OCI-LY7 (cell line): ENCODE measurements around the gene ACIN1. TPM values are rescaled to one million over a fixed set of nuclear protein-coding genes. Genes with fewer than 3 reads are reported as not detected.

Experiments used
- BruUV-seq: library from RNA; stranded (reverse); fragments of 400-500 nt; replicated peaks from 2 replicates; lab custom pipeline; 2021; lab: Mats Ljungman, UMichigan
- CTCF ChIA-PET: fragments of 300-600 bp; sonication (Branson Sonifier 250); formaldehyde crosslinking; loops from one replicate; lab custom pipeline; 2022; ENCODE audit warnings: antibody characterized with exemption; ENCODE audit not compliant: unreplicated experiment; lab: Charles Lee
- POLR2A ChIA-PET: fragments of 300-600 bp; sonication (Branson Sonifier 250); formaldehyde crosslinking; loops from one replicate; lab custom pipeline; 2022; ENCODE audit warnings: antibody characterized with exemption; lab: Charles Lee
- DNase-seq: peaks from one replicate; pipeline ENCODE4 v3.0.0-alpha.2; 2015; ENCODE audit warnings: low spot score
- H2AFZ ChIP-seq: fragments of 200-600 bp; sonication (generic), shearing (Covaris generic); 2 replicates; pipeline ENCODE4 v1.6.1; 2014; ENCODE audit warnings: mild to moderate bottlenecking, antibody characterized with exemption, low read length, moderate library complexity
- H3K27ac ChIP-seq: fragments of 200-600 bp; sonication (generic); 2 replicates; pipeline ENCODE4 v1.5.1; 2014; ENCODE audit warnings: mixed run types, low read depth, mild to moderate bottlenecking, moderate library complexity, low read length, inconsistent platforms; ENCODE audit not compliant: poor library complexity, severe bottlenecking
- H3K36me3 ChIP-seq: fragments of 200-600 bp; sonication (generic); 2 replicates; pipeline ENCODE4 v1.6.1; 2014; ENCODE audit warnings: mild to moderate bottlenecking, antibody characterized with exemption, low read length, moderate library complexity, mixed read lengths; ENCODE audit not compliant: insufficient read depth
- H3K4me1 ChIP-seq: fragments of 200-600 bp; sonication (generic); 2 replicates; pipeline ENCODE4 v1.5.1; 2014; ENCODE audit warnings: mild to moderate bottlenecking, low read length; ENCODE audit not compliant: insufficient read depth, poor library complexity, severe bottlenecking
- H3K4me2 ChIP-seq: fragments of 200-600 bp; sonication (generic); 2 replicates; pipeline ENCODE4 v1.6.1; 2014; ENCODE audit warnings: mild to moderate bottlenecking, low read length
- H3K4me3 ChIP-seq: fragments of 200-600 bp; sonication (generic); 2 replicates; pipeline ENCODE4 v1.5.1; 2014; ENCODE audit warnings: mild to moderate bottlenecking, low read depth, low read length; ENCODE audit not compliant: poor library complexity, severe bottlenecking
- H3K79me2 ChIP-seq: fragments of 200-600 bp; sonication (generic); 2 replicates; pipeline ENCODE4 v1.6.1; 2016; ENCODE audit warnings: low read depth, mild to moderate bottlenecking, low read length, moderate library complexity, mixed read lengths; ENCODE audit not compliant: insufficient read depth
- H3K9me2 ChIP-seq: fragments of 200-600 bp; sonication (generic); 2 replicates; pipeline ENCODE4 v1.6.1; 2016; ENCODE audit warnings: mild to moderate bottlenecking, low read length, mixed read lengths; ENCODE audit not compliant: insufficient read depth
- H3K9me3 ChIP-seq: fragments of 200-600 bp; sonication (generic); 2 replicates; pipeline ENCODE4 v1.6.1; 2014; ENCODE audit warnings: mild to moderate bottlenecking, mixed run types, low read length, mixed read lengths
- H4K20me1 ChIP-seq: fragments of 200-600 bp; sonication (generic); 2 replicates; pipeline ENCODE4 v1.6.1; 2014; ENCODE audit warnings: mild to moderate bottlenecking, antibody characterized with exemption, low read length, moderate library complexity, mixed read lengths; ENCODE audit not compliant: insufficient read depth
- EZH2phosphoT487 ChIP-seq: fragments of 200-600 bp; sonication (generic); IDR thresholded peaks from 2 replicates; pipeline ENCODE4 v1.6.1; 2018; ENCODE audit warnings: low read depth, borderline replicate concordance, mild to moderate bottlenecking, mixed run types, antibody characterized with exemption, low read length, moderate library complexity, mixed read lengths
- intact Hi-C: fragments of 100-400 bp; cut with micrococcal nuclease; formaldehyde crosslinking; loops from one replicate; pipeline ENCODE4 v1.10.0; 2022; ENCODE audit not compliant: unreplicated experiment
- total RNA-seq, 2 experiments: library from RNA; depleted of rRNA in 1 of 2; stranded (reverse); fragments of >200 nt in 1 of 2; shearing (Covaris generic) in 1 of 2; gene quantifications; 2 replicates each; pipeline ENCODE4 v1.2.3, GENCODE V29; 2014 to 2022
- TF ChIP-seq, protein P1 (sequence below): fragments of 200-600 bp; sonication (generic); conservative IDR thresholded peaks from 2 replicates; pipeline ENCODE4 v1.5.1; 2014; ENCODE audit warnings: mild to moderate bottlenecking, antibody characterized with exemption, low read length, moderate library complexity, mixed read lengths

Gene ACIN1
- total RNA-seq, 2 experiments from 2014 or later = 107 to 206 TPM

DNA sequence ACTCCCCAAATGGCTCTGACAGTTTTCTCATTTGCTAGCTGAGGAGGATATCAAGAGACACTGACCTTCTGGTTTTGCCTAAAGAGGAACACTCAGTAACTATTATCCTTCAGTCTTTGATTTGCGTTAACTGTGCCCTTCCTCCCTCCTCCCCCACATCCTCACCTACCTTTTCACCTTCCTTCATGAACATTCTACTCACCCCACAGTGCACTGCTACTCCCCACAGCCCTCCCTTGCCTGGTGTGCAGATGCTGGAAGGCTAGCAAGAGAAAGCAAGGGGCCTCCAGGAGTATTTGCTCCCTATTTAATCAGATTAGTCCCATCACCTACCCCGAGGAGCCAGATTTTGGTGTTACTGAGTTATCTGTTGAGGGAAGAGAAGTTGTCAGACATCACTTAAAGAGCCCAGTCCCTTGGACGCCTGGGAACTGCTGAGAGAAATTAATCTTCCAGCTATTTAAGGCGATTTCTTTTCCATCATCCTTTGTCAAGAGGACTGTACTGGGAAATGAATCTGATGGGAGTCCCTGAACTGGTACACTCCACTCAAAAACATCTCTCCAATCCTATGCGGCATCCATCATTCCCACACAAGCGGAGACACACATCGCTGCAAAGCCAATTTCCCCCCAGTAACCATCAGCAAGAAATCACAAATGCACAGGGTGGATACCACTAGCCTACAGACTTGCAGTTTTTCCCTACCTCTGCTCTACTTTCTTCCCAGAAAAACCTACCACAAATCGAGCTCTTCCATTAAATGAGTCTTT lies 71.7 kb downstream of the ACIN1 start:
- Histone ChIP-seq H2AFZ (no peak overlapping the region), H3K36me3 (peaks cover 29% of the 10 kb centered on the region), H3K79me2 (peaks cover 1% of the 10 kb centered on the region; the same call in 1 of the 2 replicates), H3K9me3 (no peaks in the 10 kb centered on the region), H4K20me1 (no peaks in the 10 kb centered on the region), H3K4me2 (no peak overlapping the region), H3K27ac (no peak overlapping the region), H3K4me1 (no peaks in the 10 kb centered on the region), H3K4me3 (no peak overlapping the region), H3K9me2 (no peaks in the 10 kb centered on the region)
- BruUV-seq = no TSS peak
- ChIA-PET CTCF (no interaction called here), POLR2A (interaction anchor here (0.6 to 1.9 kb wide), 9 partner anchors 11 to 459 kb away, joined by 3 to 9 read pairs (median 3); partner anchors contain the start of gene PSMB5)
- DNase-seq = no peak
- intact Hi-C loops = no loop called here
- no peak for TF ChIP-seq EZH2phosphoT487
- TF ChIP-seq, protein P1, sequence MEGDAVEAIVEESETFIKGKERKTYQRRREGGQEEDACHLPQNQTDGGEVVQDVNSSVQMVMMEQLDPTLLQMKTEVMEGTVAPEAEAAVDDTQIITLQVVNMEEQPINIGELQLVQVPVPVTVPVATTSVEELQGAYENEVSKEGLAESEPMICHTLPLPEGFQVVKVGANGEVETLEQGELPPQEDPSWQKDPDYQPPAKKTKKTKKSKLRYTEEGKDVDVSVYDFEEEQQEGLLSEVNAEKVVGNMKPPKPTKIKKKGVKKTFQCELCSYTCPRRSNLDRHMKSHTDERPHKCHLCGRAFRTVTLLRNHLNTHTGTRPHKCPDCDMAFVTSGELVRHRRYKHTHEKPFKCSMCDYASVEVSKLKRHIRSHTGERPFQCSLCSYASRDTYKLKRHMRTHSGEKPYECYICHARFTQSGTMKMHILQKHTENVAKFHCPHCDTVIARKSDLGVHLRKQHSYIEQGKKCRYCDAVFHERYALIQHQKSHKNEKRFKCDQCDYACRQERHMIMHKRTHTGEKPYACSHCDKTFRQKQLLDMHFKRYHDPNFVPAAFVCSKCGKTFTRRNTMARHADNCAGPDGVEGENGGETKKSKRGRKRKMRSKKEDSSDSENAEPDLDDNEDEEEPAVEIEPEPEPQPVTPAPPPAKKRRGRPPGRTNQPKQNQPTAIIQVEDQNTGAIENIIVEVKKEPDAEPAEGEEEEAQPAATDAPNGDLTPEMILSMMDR = no peak

- Histone ChIP-seq H3K9me3 (no peaks in the 10 kb centered on the region), H3K79me2 (no peaks in the 10 kb centered on the region), H3K9me2 (no peaks in the 10 kb centered on the region), H2AFZ (no peak overlapping the region), H3K4me1 (no peaks in the 10 kb centered on the region), H3K4me3 (no peak overlapping the region), H3K36me3 (peaks cover 21% of the 10 kb centered on the region), H3K4me2 (no peak overlapping the region), H4K20me1 (no peaks in the 10 kb centered on the region), H3K27ac (no peak overlapping the region)
- ChIA-PET CTCF (interaction anchor here (0.6 kb wide), 1 partner anchor 36 kb away, joined by 8 read pairs; no protein-coding TSS in a partner anchor), POLR2A (interaction anchor here (0.8 kb wide), 1 partner anchor 12 kb away, joined by 3 read pairs; no protein-coding TSS in a partner anchor)
- intact Hi-C loops = no loop called here
- no peak for DNase-seq
- BruUV-seq = no TSS peak
- TF ChIP-seq, protein P1 = no peak
- TF ChIP-seq EZH2phosphoT487 = no peak
Observed at GRCh38 chr14:23021889-23022442, 73.0 kb downstream of the ACIN1 start.
